ENCODE measurements around the gene CELA3B.
"Not testable (repeated sequence)": the region's sequence is repeated elsewhere in the genome, so short reads cannot be mapped to it uniquely, and the experiment has no call there.

GRCh38 chr1:22012752-22013151, 35.9 kb downstream of the CELA3B start:
- TF ChIP-seq EZH2 (IDR thresholded peaks at IDR 0.05; ENCODE audit: low read depth, low read length, severe bottlenecking); SIRT6 (IDR thresholded peaks at IDR 0.05; ENCODE audit: low read length); CTCF (IDR thresholded peaks at IDR 0.05; ENCODE audit: control extremely low read depth in 1 of 3, insufficient read depth in 1 of 3, low read depth in 1 of 3, low read length in 3 of 3); RNF2 (IDR thresholded peaks at IDR 0.05; ENCODE audit: borderline replicate concordance, low read depth, low read length, missing control alignments, poor library complexity, severe bottlenecking); BRCA1 (IDR thresholded peaks at IDR 0.05; ENCODE audit: low read depth, low read length); ATF3 (IDR thresholded peaks at IDR 0.05; ENCODE audit: insufficient read depth, low read depth, low read length); RAD21 (IDR thresholded peaks at IDR 0.05 in 1 of 2, conservative IDR thresholded peaks at IDR 0.05 in 1 of 2; ENCODE audit: low read depth in 2 of 2, low read length in 2 of 2); POLR2AphosphoS5 (IDR thresholded peaks at IDR 0.05; ENCODE audit: low read depth, low read length): not testable (repeated sequence)

Measured in H1 (cell line).